Transverse colon (tissue), 3 donors: ENCODE results near the gene PGGHG.

Experiments used
- EP300 ChIP-seq: sonication (generic); formaldehyde crosslinking; IDR thresholded peaks from one replicate; pipeline ENCODE4 v1.6.1; 2017; ENCODE audit warnings: antibody characterized with exemption, low read depth
- TF ChIP-seq, protein P1 (sequence below), 5 experiments: fragments of 200-600 bp in 3 of 5; fragments of 450-650 bp in 2 of 5; sonication (generic) in 3 of 5; IDR thresholded peaks; 1 replicate in 2 of 5; 2 replicates in 3 of 5; pipeline ENCODE4 v1.5.1; 2016 to 2017; ENCODE audit warnings: antibody characterized with exemption in 5 of 5, inconsistent platforms in 3 of 5, mild to moderate bottlenecking in 2 of 5, moderate library complexity in 1 of 5

DNA sequence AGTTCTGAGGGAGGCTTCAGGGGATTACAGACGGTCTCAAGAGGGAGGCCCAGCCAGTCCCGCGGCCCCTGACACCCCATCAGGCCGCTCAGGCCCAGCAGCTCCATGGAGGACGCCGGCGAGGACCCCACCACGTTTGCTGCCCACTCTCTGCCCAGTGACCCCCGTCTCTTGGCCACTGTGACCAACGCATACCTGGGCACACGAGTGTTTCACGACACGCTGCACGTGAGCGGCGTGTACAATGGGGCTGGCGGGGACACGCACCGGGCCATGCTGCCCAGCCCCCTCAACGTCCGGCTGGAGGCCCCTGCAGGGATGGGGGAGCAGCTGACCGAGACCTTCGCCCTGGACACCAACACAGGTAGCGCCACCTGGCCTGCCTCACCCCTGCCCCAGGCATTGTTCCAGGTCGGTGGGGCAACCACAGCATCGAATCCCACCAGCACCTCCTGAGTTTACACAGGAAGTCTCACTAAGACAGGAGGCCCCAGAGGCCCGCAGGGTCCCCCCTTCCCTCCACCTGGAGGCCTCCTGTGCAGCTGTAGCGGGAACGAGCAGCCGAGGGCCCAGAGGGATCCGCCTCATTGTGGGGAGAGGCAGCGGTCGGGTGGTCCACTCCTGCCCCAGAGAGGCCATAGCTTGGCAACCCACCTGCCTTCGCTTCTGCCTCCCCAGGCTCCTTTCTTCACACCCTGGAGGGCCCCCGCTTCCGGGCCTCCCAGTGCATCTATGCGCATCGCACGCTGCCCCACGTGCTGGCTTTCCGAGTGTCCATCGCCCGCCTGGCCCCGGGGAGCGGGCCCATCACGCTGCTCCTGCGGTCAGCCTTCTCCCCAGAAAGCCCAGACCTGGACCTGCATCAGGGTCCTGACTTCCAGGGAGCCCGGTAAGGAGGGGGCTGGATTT, 1.0 kb downstream of the PGGHG start:
- TF ChIP-seq, protein P1, sequence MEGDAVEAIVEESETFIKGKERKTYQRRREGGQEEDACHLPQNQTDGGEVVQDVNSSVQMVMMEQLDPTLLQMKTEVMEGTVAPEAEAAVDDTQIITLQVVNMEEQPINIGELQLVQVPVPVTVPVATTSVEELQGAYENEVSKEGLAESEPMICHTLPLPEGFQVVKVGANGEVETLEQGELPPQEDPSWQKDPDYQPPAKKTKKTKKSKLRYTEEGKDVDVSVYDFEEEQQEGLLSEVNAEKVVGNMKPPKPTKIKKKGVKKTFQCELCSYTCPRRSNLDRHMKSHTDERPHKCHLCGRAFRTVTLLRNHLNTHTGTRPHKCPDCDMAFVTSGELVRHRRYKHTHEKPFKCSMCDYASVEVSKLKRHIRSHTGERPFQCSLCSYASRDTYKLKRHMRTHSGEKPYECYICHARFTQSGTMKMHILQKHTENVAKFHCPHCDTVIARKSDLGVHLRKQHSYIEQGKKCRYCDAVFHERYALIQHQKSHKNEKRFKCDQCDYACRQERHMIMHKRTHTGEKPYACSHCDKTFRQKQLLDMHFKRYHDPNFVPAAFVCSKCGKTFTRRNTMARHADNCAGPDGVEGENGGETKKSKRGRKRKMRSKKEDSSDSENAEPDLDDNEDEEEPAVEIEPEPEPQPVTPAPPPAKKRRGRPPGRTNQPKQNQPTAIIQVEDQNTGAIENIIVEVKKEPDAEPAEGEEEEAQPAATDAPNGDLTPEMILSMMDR (IDR thresholded peaks at IDR 0.05), result no peak
- no peak for TF ChIP-seq EP300
